Measurements from ENCODE around the gene UNC13D. TPM values are rescaled to one million over a fixed set of nuclear protein-coding genes. Genes with fewer than 3 reads are reported as not detected.

UNC13D gene
- total RNA-seq: 0.76 and 3.9 TPM in 2 replicates

DNA sequence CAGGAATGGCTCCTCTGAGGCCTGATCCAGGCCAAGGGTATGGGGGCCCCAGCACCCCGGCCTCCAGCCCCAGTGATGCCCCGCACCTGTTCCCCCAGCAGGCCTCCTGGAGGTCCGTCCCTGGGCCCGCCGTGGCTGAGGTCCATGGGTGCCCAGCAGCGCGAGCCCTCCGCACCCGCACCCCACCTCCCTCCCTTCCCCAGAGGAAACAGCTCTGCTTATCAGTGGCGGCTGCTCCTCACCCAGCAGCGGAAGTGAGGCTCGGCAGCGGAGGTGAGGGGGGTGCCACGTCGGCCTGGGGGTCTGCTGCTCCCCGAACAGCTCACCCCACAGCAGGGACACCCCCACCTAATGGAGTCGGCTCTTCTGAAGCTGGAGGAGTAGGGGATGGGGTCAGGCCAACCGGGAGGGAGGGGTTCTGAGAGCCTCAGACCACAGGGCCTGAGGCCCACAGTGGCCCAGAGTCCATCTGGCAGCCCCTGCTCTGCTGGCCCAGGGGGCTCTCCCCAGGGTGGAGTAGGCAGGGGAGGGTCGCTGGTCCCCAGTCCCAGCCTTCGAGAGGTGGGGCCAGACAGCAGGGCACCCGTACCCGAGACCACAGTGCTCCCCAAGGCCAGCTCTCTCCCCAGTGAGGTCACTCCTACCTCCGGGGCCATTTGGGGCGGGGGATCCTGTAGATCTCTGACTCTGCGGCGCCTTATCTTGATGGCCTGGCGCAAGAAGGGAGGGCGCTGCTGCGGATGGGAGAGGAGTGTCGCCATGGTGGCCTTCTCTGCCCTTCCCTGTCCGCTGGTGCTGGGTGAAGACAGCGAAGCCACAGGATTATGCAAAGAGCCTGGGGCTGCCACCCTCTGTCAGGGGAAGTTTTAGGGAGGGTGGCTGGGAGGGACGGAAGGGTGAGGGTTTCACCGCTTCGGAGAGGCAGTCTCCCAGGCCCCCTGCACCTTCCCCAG lies at the start of gene UNC13D:
UNC13D (minus strand) TSS at position 828 of the 953 bp plus-strand sequence; CDS start at position 761, 67 bp downstream.

DNA sequence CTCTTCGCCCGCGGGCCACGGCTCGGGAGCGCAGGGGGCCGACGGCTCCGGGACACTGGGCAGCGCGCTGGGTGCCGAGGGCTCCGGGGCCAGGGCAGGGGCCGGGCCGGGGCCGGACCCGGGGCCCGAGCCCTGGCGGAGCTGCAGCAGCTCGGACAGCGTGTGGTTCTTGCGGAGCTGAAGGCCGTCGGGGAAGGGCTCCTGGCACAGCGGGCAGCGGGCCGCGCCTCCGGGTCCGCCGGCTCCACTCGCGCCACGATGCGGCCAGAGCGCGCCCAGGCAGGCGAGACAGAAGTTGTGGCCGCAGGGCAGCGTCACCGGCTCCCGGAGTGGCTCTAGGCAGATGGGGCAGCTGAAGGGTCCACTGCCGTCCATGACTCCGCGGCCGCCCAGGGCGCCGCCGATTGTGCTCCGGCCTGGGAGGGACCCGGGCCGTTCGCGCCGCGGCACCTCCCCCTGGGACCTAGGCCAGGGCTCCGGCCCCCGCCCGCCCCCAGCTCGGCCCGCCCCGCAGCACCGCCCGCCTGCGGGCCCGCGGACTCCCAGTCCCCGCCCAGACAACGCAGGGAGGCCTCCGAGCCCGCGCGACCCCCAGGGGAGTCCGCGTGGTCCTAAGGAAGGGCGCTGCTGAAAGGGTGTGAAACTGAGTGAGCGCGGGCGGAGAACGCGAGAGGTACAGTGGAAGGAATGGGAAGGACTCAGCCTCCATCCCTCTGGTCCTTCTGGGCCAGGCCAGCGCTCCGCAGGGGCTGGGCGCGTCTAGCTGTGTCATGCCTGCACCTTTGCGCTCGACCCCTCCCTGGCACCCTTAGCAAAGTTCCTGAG lies 34.2 kb upstream of the UNC13D start, which contains the start of gene TRIM47:
TRIM47 (minus strand) TSS at position 408 of the 825 bp plus-strand sequence; CDS start at position 375, 33 bp downstream.

DNA sequence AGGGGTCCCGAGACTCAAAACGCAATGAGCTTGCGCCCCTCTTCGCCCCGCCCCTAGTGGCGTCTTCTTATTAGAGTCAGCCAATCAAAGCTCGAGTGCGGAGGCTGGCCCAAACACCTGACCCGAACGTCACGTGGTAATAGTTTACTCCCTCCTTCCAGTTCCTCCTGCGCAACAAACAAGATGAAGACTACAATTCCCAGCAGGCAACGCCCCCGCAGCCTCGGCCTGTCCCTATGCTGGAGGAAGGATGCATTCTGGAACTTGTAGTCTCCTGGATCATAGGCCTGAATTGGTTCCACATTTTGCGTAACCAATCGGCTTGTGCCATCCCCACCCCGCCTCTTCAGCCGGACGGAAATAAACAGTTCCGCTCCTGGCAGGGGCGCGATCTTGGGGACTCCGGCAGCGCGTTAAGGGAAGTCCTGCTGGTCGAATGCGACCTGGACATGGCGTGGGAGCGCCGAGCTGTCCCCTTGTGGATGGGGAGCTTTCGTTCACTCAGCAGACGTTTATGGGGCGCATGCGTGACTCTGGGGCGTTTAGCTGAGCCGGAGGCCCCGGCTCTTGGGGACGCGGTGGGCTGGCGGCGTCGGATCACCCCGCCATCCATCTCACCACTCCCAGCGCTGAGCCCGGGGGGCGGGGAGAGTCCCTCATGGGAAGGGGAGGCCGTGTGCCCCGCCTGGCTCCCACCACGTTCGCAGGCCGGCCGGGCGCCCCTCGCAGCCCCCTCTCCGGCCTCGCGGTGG lies 11.3 kb upstream of the UNC13D start, which contains the start of gene WBP2:
WBP2 (minus strand) TSS at position 26 of the 752 bp plus-strand sequence. CDS start 38 bp downstream, outside the sequence.

DNA sequence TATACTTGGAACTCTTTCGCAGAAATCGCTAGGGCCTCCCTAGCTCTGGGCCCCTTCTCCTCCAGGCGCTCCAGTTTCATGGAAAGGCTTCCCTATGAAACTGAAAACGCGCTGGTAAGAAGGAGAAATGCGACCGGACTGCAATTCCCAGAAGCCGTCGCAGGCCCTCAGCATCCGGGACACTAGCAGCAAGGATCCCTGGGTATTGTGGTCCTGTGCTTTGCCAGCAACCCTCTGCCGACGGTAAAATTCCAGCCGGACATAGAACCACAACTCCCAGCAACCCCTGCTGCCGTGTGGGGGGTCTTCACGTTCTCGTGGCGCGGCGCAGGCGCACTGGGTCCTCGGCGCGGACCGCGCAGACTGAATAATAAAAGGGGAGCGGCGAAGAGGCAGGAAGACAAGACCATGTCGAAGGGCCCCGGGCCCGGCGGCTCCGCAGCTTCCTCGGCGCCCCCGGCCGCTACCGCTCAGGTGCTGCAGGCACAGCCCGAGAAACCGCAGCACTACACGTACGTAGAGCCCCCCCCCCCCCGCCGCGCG lies 59.7 kb downstream of the UNC13D start, which contains the start of gene UNK:
UNK (plus strand) TSS at position 334 of the 543 bp plus-strand sequence; CDS start at position 409, 75 bp downstream.

Other genes starting within 250 kb of the UNC13D start
- gene SMIM5, start 211.0 kb downstream of the UNC13D start, total RNA-seq: under 0.01 and 0.10 TPM in 2 replicates
- gene RECQL5, start 177.2 kb downstream of the UNC13D start, total RNA-seq: 16.3 and 18.1 TPM in 2 replicates
- gene SAP30BP, start 177.1 kb downstream of the UNC13D start, total RNA-seq: 70.9 and 71.3 TPM in 2 replicates
- 6.1 and 50.0 TPM in 2 replicates for gene ITGB4, start 122.9 kb downstream of the UNC13D start, total RNA-seq
- 50.5 and 65.7 TPM in 2 replicates for gene GALK1, start 79.2 kb downstream of the UNC13D start, total RNA-seq
- 17.9 and 19.6 TPM in 2 replicates for gene UNK, start 59.6 kb downstream of the UNC13D start, total RNA-seq
- gene WBP2, start 10.9 kb upstream of the UNC13D start, total RNA-seq: 28.4 and 51.6 TPM in 2 replicates
- gene TRIM47, start 34.2 kb upstream of the UNC13D start, total RNA-seq: 61.9 and 66.6 TPM in 2 replicates
- 30.4 and 35.6 TPM in 2 replicates for gene TRIM65, start 52.5 kb upstream of the UNC13D start, total RNA-seq
- gene MRPL38, start 60.5 kb upstream of the UNC13D start, total RNA-seq: 41.0 and 42.8 TPM in 2 replicates
- 5.5 and 7.2 TPM in 2 replicates for gene FBF1, start 96.6 kb upstream of the UNC13D start, total RNA-seq
- gene ACOX1, start 134.8 kb upstream of the UNC13D start, total RNA-seq: 57.5 and 70.3 TPM in 2 replicates
- gene TEN1, start 134.8 kb upstream of the UNC13D start, total RNA-seq: 18.7 and 21.6 TPM in 2 replicates
- 0.33 and 1.5 TPM in 2 replicates for gene CDK3, start 156.5 kb upstream of the UNC13D start, total RNA-seq
- gene EVPL, start 182.9 kb upstream of the UNC13D start, total RNA-seq: not detected in 2 replicates
- gene SRP68, start 228.1 kb upstream of the UNC13D start, total RNA-seq: 29.4 and 33.4 TPM in 2 replicates
- gene GALR2, start 230.4 kb upstream of the UNC13D start, total RNA-seq: not detected in 2 replicates
- gene ZACN, start 234.8 kb upstream of the UNC13D start, total RNA-seq: not detected in 2 replicates